Uterus (tissue), 2 donors: ENCODE measurements around the gene SULT1A2.

Experiments
- CTCF ChIP-seq, 4 experiments: fragments of 200-600 bp in 2 of 4; fragments of 450-650 bp in 2 of 4; sonication (generic) in 2 of 4; IDR thresholded peaks; one replicate each; pipeline ENCODE4 v1.5.1; 2016 to 2019; ENCODE audit warnings: antibody characterized with exemption in 4 of 4, mild to moderate bottlenecking in 2 of 4, moderate library complexity in 1 of 4
- POLR2A ChIP-seq, 2 donors: fragments of 450-650 bp; IDR thresholded peaks; one replicate each; pipeline ENCODE4 v1.6.1; 2016; ENCODE audit warnings: antibody characterized with exemption in 2 of 2, mild to moderate bottlenecking in 1 of 2, moderate library complexity in 1 of 2

GRCh38 chr16:28589930-28590329 is 6.9 kb downstream of the SULT1A2 start:
- TF ChIP-seq CTCF (IDR thresholded peaks at IDR 0.05) (no peak), POLR2A (IDR thresholded peaks at IDR 0.05) (no peak)
